Heart right ventricle (tissue), 16 donors: Measurements from ENCODE around the gene KLHL29. TPM values are rescaled to one million over a fixed set of nuclear protein-coding genes. Genes with fewer than 3 reads are reported as not detected.

Source experiments
- ATAC-seq, 8 donors: fragments of 200-7000 bp; cut with Tn5 transposase; one replicate each; pipeline ENCODE4 v1.9.1; 2020; ENCODE audit warnings: mild to moderate bottlenecking in 8 of 8, moderate library complexity in 8 of 8, moderate number of reproducible peaks in 1 of 8
- DNase-seq, 2 donors: peaks; one replicate each; pipeline ENCODE4 v3.0.0-alpha.2; 2020
- H3K27ac ChIP-seq, 10 donors: fragments of 200-600 bp; sonication (generic) in 2 of 10; one replicate each; pipeline versions ENCODE4 v1.5.0 to v1.8.0; 2020 to 2022; ENCODE audit warnings: mild to moderate bottlenecking in 3 of 10
- H3K27me3 ChIP-seq, 7 donors: fragments of 200-600 bp; one replicate each; pipeline ENCODE4 v1.8.0; 2021 to 2022; ENCODE audit warnings: mild to moderate bottlenecking in 2 of 7
- H3K36me3 ChIP-seq, 9 donors: fragments of 200-600 bp; sonication (generic) in 1 of 9; one replicate each; pipeline versions ENCODE4 v1.5.0 to v1.8.0; 2020 to 2022; ENCODE audit warnings: mild to moderate bottlenecking in 2 of 9
- H3K4me1 ChIP-seq, 9 donors: fragments of 200-600 bp; sonication (generic) in 1 of 9; one replicate each; pipeline versions ENCODE4 v1.5.0 to v1.8.0; 2020 to 2022; ENCODE audit warnings: mild to moderate bottlenecking in 4 of 9
- H3K4me3 ChIP-seq, 10 donors: fragments of 200-600 bp; sonication (generic) in 2 of 10; one replicate each; pipeline versions ENCODE4 v1.5.0 to v1.8.0; 2020 to 2022; ENCODE audit warnings: mild to moderate bottlenecking in 7 of 10, moderate library complexity in 2 of 10
- H3K9me3 ChIP-seq, 11 donors: fragments of 200-600 bp in 10 of 11; sonication (generic) in 2 of 11; one replicate each; pipeline versions ENCODE4 v1.5.0 to v1.8.0; 2013 to 2022; ENCODE audit warnings: mild to moderate bottlenecking in 2 of 11, control low read depth in 1 of 11, moderate library complexity in 1 of 11
- WGBS, 2 donors: extraction: QIAGEN DNeasy Blood & Tissue Kit; methylation state at CpG; one replicate each; pipeline ENCODE4 v1.1.7; 2013; ENCODE audit warnings: inconsistent platforms in 1 of 2; 5-methylcytosine and 5-hydroxymethylcytosine counted together
- intact Hi-C, 10 donors: fragments of 100-400 bp; cut with DNase I; formaldehyde crosslinking; loops; one replicate each; pipeline versions ENCODE4 v1.11.1 to v1.14.2; 2022
- polyA plus RNA-seq, 2 donors: library from polyadenylated mRNA; stranded (reverse); fragments of 200-250 nt; gene quantifications; one replicate each; pipeline ENCODE4 v1.2.3, GENCODE V29; 2013
- total RNA-seq, 10 donors: library from RNA; stranded (reverse); fragmentation: NEBNext Ultra II Directional in 3 of 10; extraction: Animal tissue kit (Norgen Biotek cat#: 25700) in 3 of 10; gene quantifications; one replicate each; pipeline versions ENCODE4 v1.2.1 to v1.2.4, GENCODE V29; 2021 to 2023
- TF ChIP-seq, protein P1 (sequence below), 9 donors: fragments of 200-600 bp; sonication (generic) in 2 of 9; IDR thresholded peaks; one replicate each; pipeline versions ENCODE4 v1.5.0 to v1.8.0; 2021 to 2022; ENCODE audit warnings: antibody characterized with exemption in 9 of 9, mild to moderate bottlenecking in 5 of 9, moderate library complexity in 1 of 9
- donor health status: Arrhythmogenic right ventricular cardiomyopathy.
- donor health status: ischemic (EF 13 %, LVEDD 7.1; RV severe dilation, severe dysfunction).
- donor health status: healthy with polysubstance abuse.
- donor health status: DM: no; HTN: yes; CAD: no.
- donor health status: DM: no; HTN: no; CAD: no.
- donor health status: ischemic (EF 25% LVEDD 6.9; RV normal size, moderate dysfunction).
- donor health status: ischemic (EF 25% LVEDD 5.7; RV mildly dilated, moderate dysfunction).
- donor health status: healthy.
- donor health status: DM: yes; HTN: yes; CAD: no.
- donor health status: Ischemic cardiomyopathy.
- donor health status: ischemic (EF 35%, LVEDD 5.7; RV mildly dilated, moderate dysfunction).
- donor health status: nonischemic (EF 11% LVEDD 7.7; RV severe dilation, severe dysfunction).
- donor health status: DM: yes; HTN: yes; CAD: no.
- donor health status: PGD.
- donor health status: ischemic (EF 29% LVEDD 5.4; RV normal size, mild dysfunction).
- donor health status: nonischemic (EF 23%, LVEDD 6.1; RV moderate dilation, normal function).

Gene KLHL29
- total and polyA plus RNA-seq, 12 donors, result 0.71 to 1.5 (median 1.0) TPM

DNA sequence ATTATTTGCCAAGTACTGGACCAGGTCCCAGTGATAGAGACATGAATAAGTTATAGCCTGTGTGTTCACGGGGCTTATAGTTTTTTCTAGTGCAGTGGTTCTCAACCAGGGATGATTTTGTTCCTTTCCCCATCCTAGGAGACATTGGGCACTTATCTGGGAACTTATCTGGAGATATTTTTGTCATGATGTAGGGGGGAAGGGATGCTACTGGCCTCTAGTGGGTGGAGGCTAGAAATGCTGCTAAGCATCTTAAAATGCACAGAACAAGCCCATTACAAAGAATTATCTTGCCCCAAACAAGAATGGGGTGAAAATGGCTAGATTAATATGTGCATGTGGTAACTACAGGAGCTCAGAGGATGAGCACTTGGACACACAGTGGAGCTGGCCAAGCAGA is 75.2 kb downstream of the KLHL29 start:
- Histone ChIP-seq H3K9me3 (no peaks in the 10 kb centered on the region), H3K36me3 (no peaks in the 10 kb centered on the region), H3K27me3 (peaks cover 0 to 30% (median 4%) of the 10 kb centered on the region in 7 donors), H3K4me1 (peaks cover 0 to 1% (median 0%) of the 10 kb centered on the region in 9 donors), H3K4me3 (no peak overlapping the region), H3K27ac (no peak overlapping the region)
- TF ChIP-seq, protein P1, sequence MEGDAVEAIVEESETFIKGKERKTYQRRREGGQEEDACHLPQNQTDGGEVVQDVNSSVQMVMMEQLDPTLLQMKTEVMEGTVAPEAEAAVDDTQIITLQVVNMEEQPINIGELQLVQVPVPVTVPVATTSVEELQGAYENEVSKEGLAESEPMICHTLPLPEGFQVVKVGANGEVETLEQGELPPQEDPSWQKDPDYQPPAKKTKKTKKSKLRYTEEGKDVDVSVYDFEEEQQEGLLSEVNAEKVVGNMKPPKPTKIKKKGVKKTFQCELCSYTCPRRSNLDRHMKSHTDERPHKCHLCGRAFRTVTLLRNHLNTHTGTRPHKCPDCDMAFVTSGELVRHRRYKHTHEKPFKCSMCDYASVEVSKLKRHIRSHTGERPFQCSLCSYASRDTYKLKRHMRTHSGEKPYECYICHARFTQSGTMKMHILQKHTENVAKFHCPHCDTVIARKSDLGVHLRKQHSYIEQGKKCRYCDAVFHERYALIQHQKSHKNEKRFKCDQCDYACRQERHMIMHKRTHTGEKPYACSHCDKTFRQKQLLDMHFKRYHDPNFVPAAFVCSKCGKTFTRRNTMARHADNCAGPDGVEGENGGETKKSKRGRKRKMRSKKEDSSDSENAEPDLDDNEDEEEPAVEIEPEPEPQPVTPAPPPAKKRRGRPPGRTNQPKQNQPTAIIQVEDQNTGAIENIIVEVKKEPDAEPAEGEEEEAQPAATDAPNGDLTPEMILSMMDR (IDR thresholded peaks at IDR 0.05), result peak in 6 of 9 donors; percentile 9 to 43 (median 23)
- ATAC-seq (no peak), DNase-seq (no peak)
- intact Hi-C loops, result no loop called here
- WGBS, 2 donors, result 80 to 85% methylated on average over 1 of the region's 1 CpG

DNA sequence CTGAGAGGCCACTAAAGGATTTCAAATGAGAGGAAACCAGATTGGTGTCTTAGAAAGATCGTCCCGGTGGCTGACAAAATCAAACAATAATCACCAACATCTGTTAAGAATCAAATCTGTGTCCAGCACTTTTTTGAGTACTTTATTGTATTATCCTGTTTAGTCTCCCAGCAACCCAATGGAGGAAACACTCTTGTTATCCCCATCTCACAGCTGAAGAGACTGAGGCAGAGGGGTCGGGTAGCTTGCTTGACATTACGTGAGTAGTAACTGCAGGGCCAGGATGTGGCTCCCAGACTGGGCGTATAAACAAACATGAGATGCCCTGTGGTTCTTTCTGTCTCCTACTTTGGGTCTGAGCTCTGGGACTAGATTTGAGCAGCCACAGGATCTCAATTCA is 76.0 kb downstream of the KLHL29 start:
- no peaks in the 10 kb centered on the region for H3K9me3 ChIP-seq
- H3K27me3 ChIP-seq, result peaks cover 0 to 37% (median 4%) of the 10 kb centered on the region in 7 donors
- ATAC-seq (no peak), DNase-seq (no peak)
- TF ChIP-seq, protein P1 (IDR thresholded peaks at IDR 0.05), result no peak
- no peak overlapping the region for H3K27ac ChIP-seq
- intact Hi-C loops, result no loop called here
- H3K4me1 ChIP-seq, result no peaks in the 10 kb centered on the region
- no peak overlapping the region for H3K4me3 ChIP-seq
- WGBS, 2 donors, result 65 to 80% methylated on average over 5 of the region's 5 CpGs
- H3K36me3 ChIP-seq, result no peaks in the 10 kb centered on the region

DNA sequence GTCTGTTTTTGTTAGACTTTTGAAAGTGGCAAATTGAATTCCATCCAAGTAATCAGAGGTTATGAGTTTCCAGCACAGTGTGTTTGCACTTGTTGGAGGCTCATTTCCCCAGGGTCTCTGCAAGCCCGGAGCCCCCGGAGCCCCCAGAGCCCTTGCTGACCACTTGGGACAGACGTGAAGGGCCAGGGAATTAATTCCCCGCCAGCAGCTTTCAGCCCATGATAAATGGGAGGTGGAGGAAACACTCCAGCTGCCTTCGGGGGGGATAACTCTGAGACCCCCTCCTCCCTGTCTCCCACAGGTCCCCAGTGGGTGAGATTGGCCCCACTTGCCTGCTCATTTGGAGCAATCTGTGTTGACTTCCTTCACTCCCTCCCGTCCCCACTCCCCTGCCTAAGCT is 79.2 kb downstream of the KLHL29 start:
- Histone ChIP-seq H3K9me3 (no peaks in the 10 kb centered on the region), H3K36me3 (no peaks in the 10 kb centered on the region), H3K4me3 (no peak overlapping the region), H3K27ac (no peak overlapping the region), H3K27me3 (peaks cover 0 to 47% (median 15%) of the 10 kb centered on the region in 7 donors), H3K4me1 (no peaks in the 10 kb centered on the region)
- 58 to 68% methylated on average over 6 of the region's 6 CpGs for WGBS, 2 donors
- intact Hi-C loops, result no loop called here
- DNase-seq, result no peak
- ATAC-seq, result no peak
- TF ChIP-seq, protein P1 (IDR thresholded peaks at IDR 0.05), result no peak

DNA sequence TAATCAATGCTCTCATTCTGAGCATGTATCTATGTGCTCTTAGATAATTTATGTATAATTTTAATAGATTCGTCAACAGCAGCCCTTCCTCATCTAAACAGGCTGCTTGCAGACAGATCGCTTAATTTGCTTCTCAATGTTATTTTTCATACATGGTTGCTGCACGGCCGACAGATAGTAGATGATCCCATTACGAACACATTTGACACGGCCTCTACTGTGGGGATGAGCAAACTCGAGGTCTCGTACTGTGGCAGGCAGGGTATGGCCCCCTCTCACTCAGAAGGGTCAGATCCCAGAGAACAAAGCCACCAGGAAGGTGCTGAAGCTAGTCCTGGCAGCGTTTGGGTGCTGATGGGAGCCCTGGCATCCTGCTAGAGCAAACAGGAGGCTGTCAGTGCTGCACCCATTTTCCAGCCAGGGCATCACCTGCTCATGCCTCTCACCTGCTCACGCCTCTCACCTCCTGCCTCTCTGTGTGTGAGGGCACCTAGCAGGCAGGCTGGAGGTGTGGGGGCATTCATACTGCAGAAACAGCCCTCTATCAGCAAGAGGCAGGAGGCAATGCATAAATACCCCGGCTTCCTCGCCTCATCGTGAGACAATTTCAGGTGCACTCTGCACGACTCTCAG is 80.0 kb downstream of the KLHL29 start:
- H3K27me3 ChIP-seq, result peaks cover 0 to 47% (median 15%) of the 10 kb centered on the region in 7 donors
- no peak for ATAC-seq
- no peak overlapping the region for H3K27ac ChIP-seq
- H3K4me3 ChIP-seq, result no peak overlapping the region
- H3K9me3 ChIP-seq, result no peaks in the 10 kb centered on the region
- WGBS, 2 donors, result 86 to 87% methylated on average over 14 of the region's 14 CpGs
- no peak for DNase-seq
- no peaks in the 10 kb centered on the region for H3K4me1 ChIP-seq
- TF ChIP-seq, protein P1 (IDR thresholded peaks at IDR 0.05), result no peak
- no peaks in the 10 kb centered on the region for H3K36me3 ChIP-seq
- intact Hi-C loops, result no loop called here
